Measurements from ENCODE around the gene MBD6.
"Not testable (repeated sequence)": the region's sequence is repeated elsewhere in the genome, so short reads cannot be mapped to it uniquely, and the experiment has no call there.

Gene MBD6

DNA sequence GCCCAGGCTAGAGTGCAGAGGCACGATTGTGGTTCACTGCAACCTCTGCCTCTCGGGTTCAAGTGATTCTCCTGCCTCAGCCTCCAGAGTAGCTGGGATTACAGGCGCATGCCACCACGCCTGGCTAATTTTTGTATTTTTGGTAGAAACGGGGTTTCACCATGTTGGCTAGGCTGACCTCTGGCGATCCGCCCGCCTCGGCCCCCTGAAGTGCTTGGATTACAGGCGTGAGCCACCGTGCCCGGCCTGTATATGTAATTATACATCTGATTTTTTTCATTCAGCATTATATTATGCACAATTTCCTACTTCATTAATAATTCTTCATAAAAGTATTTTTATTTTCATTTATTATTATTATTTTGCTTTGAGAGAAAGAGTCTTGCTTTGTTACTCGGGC lies 47.8 kb downstream of the MBD6 start:
- DNase-seq (ENCODE audit: insufficient read length, low spot score); FAIRE-seq: not testable (repeated sequence)

DNA sequence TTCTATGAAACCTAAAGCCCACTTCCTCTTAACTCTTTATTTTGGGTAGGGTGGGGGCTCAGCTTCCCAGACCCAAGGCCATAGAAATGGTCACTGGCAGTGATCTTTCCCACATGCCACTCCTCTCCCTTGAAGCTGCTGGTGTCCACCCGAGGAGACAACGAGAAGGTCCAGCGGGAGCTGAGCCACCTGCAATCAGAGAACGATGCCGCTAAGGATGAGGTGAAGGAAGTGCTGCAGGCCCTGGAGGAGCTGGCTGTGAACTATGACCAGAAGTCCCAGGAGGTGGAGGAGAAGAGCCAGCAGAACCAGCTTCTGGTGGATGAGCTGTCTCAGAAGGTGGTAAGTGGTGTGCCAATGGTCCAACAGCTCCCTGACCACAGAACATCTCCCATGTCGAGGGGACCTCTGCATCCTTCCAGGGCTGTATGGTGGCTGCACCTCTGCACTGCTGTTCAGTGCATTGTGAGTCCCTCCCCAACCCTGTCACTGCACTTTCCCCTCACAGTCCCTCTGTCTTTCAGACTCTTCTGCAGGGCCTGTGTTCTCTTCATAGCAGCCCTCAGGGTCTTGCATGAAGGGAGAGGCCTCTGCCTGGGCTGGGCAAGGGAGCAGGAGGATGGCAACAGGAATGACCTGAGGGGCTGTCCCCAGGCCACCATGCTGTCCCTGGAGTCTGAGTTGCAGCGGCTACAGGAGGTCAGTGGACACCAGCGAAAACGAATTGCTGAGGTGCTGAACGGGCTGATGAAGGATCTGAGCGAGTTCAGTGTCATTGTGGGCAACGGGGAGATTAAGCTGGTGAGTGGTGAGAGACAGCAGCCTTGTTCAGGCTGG lies 49.5 kb downstream of the MBD6 start:
- FAIRE-seq: no peak
- DNase-seq (ENCODE audit: insufficient read length, low spot score): no peak

DNA sequence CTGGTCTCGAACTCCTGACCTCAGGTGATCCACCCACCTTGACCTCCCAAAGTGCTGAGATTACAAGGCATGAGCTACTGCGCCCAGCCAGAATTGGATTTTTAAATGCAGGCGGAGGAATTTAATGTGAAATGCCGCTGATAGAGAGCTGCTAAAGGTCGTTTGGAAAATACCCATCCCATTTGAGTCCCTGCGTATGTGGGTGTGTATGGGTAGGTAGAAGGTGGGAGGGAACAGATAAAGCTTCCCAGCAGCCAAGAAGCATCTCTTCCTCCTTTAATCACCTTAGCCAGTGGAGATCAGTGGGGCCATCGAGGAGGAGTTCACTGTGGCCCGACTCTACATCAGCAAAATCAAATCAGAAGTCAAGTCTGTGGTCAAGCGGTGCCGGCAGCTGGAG lies 52.2 kb downstream of the MBD6 start:
- FAIRE-seq (no peak), DNase-seq (ENCODE audit: insufficient read length, low spot score) (no peak)

DNA sequence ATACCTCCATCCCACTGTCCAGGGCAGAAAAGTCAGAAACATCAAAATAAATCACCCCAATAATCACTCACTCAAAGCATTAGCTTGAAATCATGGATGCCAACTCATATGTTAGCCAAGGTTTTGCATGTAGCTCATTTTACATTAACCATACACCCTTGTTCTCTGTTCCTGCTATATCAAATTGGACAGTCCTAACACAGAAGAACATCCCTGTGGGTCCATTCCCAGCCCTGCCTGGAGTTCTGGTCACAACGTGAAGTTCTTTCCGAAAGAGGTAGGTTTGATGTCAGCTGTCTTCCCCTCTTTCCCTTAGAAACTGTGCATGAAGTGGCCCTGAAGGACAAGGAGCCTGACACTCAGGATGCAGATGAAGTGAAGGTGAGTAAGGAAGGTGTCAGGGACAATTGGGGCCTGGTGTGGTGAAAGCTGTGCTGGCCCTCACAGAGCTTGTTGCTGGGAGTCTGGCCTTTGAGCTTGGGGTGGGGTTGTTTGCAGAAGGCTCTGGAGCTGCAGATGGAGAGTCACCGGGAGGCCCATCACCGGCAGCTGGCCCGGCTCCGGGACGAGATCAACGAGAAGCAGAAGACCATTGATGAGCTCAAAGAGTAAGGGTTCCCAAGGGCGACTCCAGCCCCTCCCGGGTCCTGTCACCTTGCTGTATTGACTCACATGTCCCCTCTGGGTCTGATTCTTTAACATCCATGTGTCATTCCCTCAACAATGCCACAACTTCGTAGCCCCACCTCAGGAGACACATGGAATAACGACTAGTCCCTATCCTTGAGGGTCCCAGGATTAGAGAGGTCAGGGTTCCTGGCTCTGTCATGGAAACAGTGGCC lies 53.4 kb downstream of the MBD6 start:
- FAIRE-seq (no peak), DNase-seq (ENCODE audit: insufficient read length, low spot score) (no peak)

DNA sequence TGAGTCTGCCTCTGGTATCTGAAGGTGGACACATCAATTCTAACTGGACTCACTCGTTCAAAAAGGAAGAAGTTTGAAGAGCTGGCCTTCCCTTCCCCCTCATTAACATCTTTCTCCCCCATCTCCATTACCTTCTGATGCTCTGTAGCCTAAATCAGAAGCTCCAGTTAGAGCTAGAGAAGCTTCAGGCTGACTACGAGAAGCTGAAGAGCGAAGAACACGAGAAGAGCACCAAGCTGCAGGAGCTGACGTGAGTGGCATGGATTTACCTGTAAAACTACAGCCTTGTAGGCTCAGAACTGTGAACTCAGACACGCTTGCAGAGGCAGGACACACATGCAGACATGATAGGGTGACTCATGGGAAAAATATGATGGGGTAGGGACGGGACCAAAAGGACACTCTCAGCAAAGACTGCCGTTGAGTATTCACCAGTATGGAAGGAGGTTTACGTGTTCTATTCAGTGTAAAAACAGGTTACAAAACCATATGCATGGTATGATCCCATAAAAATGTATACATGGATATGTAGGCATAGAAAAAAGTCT lies 54.1 kb downstream of the MBD6 start:
- DNase-seq (ENCODE audit: insufficient read length, low spot score): no peak
- FAIRE-seq: no peak

DNA sequence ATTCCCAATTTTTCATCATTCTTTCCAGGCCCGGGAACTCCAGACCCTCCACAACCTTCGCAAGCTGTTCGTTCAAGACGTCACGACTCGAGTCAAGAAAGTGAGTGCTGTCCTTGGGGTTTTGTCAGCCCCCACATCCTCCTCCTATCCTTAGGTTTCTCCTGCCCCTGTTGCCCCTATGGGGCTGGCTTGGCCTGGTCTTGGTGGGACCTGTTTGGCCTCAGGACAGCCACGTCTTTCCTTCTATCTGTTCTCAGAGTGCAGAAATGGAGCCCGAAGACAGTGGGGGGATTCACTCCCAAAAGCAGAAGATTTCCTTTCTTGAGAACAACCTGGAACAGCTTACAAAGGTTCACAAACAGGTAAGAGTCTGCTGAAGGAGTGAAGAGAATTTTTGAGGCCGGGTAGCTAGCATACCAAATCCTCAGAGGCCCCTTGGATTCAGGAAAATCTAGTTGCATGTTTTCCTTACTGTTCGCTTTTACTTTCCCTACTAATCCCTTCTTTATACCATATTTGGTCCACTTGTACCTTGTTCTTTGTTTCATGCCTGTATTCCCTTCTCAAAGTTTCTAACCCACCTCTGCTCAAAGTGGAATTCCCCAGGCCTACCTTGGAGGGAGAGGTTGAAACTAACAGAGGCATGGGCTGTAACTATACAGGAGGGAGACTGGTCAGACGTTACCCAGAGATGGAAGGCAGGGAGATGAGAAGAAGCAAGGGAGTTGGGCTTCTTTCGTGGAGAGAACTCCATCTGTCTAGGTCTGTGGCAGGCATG lies 55.5 kb downstream of the MBD6 start:
- DNase-seq (ENCODE audit: insufficient read length, low spot score) (no peak), FAIRE-seq (no peak)

DNA sequence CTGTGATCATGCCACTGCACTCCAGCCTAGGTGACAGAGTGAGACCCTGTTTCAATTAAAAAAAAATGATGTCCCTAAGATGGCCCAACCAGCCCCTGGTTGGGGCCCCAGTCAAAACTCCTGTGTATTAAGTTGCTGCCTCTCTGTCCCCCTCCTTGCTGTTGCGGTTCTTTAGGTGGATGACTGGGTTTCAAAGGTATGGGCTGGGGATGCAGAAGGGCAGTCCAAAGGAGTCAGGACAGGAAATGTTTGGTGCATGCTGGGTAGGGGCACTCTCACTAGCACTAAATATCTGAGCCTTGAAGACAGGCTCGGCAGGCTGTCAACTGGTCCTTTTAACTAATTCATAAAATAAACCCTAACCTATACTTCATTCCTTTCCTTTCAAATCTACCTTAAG lies 56.4 kb downstream of the MBD6 start:
- no peak for DNase-seq (ENCODE audit: insufficient read length, low spot score)
- no peak for FAIRE-seq

Measured in HTR-8/SVneo (cell line).